Measurements from ENCODE around the gene MTFR1L.

DNA sequence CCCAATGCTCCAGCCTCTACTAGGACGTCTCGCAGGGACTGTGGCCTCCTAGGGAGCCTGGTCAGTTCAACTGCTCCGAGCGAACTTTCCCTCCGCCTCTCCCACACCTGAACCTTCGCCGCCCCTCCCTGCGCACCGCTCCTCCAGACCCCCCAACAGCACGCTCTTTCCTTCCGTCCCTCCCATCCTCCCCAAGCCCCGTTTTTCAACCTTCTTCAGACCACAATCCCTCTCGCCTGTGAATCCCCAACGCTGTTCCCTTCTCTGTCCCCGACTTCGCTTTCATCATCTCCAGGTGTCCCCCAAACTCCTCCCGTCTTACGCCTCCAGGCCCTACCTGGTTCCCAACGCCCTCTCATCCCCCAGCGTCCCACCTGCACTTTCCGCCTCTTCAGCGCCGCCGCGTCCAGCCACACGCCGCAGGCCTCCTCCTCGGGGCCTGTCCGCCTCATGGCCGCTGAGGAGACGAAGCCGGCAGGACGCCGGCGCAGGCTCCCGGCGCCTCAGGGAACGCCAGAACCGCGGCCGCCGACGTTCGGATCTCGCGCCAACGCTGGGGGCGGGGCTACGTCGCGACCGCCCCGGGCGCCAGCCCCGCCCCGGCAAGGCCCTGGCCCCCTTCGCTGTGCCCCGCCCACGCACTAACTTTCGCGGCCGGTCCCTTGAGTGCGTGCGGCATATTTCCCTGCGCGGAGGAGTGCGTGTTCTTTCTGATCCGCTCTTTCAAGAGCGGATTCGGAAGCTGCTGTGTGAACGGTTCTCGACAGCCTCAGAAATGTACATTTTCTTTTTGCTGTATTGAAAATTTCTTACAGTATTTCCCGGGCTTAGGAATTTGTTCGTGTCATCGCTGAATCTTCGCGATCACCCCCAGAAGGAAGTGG is 39.4 kb downstream of the MTFR1L start, which contains the start of gene AUNIP:
- TF ChIP-seq MXI1 (conservative IDR thresholded peaks at IDR 0.05; ENCODE audit: poor library complexity, severe bottlenecking) (peak; percentile 97), EP300 (conservative IDR thresholded peaks at IDR 0.05; ENCODE audit: poor library complexity, severe bottlenecking) (no peak), EZH2 (IDR thresholded peaks at IDR 0.05; ENCODE audit: borderline replicate concordance, insufficient read depth, low read length, poor library complexity, severe bottlenecking) (no peak), TAF1 (IDR thresholded peaks at IDR 0.05; ENCODE audit: low read depth) (no peak), POLR2AphosphoS5 (IDR thresholded peaks at IDR 0.05) (no peak), RAD21 (conservative IDR thresholded peaks at IDR 0.05) (peak; percentile 27)
- TF ChIP-seq, protein P1, sequence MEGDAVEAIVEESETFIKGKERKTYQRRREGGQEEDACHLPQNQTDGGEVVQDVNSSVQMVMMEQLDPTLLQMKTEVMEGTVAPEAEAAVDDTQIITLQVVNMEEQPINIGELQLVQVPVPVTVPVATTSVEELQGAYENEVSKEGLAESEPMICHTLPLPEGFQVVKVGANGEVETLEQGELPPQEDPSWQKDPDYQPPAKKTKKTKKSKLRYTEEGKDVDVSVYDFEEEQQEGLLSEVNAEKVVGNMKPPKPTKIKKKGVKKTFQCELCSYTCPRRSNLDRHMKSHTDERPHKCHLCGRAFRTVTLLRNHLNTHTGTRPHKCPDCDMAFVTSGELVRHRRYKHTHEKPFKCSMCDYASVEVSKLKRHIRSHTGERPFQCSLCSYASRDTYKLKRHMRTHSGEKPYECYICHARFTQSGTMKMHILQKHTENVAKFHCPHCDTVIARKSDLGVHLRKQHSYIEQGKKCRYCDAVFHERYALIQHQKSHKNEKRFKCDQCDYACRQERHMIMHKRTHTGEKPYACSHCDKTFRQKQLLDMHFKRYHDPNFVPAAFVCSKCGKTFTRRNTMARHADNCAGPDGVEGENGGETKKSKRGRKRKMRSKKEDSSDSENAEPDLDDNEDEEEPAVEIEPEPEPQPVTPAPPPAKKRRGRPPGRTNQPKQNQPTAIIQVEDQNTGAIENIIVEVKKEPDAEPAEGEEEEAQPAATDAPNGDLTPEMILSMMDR (IDR thresholded peaks at IDR 0.05; ENCODE audit: poor library complexity, severe bottlenecking) = no peak
- TF ChIP-seq, protein P2, sequence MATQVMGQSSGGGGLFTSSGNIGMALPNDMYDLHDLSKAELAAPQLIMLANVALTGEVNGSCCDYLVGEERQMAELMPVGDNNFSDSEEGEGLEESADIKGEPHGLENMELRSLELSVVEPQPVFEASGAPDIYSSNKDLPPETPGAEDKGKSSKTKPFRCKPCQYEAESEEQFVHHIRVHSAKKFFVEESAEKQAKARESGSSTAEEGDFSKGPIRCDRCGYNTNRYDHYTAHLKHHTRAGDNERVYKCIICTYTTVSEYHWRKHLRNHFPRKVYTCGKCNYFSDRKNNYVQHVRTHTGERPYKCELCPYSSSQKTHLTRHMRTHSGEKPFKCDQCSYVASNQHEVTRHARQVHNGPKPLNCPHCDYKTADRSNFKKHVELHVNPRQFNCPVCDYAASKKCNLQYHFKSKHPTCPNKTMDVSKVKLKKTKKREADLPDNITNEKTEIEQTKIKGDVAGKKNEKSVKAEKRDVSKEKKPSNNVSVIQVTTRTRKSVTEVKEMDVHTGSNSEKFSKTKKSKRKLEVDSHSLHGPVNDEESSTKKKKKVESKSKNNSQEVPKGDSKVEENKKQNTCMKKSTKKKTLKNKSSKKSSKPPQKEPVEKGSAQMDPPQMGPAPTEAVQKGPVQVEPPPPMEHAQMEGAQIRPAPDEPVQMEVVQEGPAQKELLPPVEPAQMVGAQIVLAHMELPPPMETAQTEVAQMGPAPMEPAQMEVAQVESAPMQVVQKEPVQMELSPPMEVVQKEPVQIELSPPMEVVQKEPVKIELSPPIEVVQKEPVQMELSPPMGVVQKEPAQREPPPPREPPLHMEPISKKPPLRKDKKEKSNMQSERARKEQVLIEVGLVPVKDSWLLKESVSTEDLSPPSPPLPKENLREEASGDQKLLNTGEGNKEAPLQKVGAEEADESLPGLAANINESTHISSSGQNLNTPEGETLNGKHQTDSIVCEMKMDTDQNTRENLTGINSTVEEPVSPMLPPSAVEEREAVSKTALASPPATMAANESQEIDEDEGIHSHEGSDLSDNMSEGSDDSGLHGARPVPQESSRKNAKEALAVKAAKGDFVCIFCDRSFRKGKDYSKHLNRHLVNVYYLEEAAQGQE (IDR thresholded peaks at IDR 0.05; ENCODE audit: borderline replicate concordance) = no peak

Data from neural cell (in vitro differentiated cells).